B cell (primary cell): ENCODE data around the gene SMCO1.

ENCODE experiments used
- CTCF ChIP-seq: fragments of 200-600 bp; IDR thresholded peaks from one replicate; pipeline ENCODE4 v1.8.0; 2022; ENCODE audit warnings: antibody characterized with exemption, mild to moderate bottlenecking
- EZH2 ChIP-seq: IDR thresholded peaks from 2 replicates; pipeline ENCODE4 v1.6.1; 2012; ENCODE audit warnings: borderline replicate concordance, low read depth, mild to moderate bottlenecking, moderate library complexity, low read length; ENCODE audit not compliant: insufficient read depth, poor library complexity, severe bottlenecking

- TF ChIP-seq CTCF (no peak), EZH2 (no peak)
These were observed 12.4 kb downstream of the SMCO1 start for GRCh38 chr3:196502775-196503195.
